Choroid plexus epithelial cell (primary cell): ENCODE data around the gene CNTFR.

Experiments
- DNase-seq: peaks from one replicate; pipeline ENCODE4 v3.0.0-alpha.2; 2010; ENCODE audit warnings: low read depth
- H3K4me3 ChIP-seq: 2 replicates; pipeline ENCODE4 v1.5.1; 2011; ENCODE audit warnings: low read depth, mild to moderate bottlenecking, control low read depth, low read length, moderate library complexity
- TF ChIP-seq, protein P1 (sequence below): conservative IDR thresholded peaks from 2 replicates; pipeline ENCODE4 v1.5.1; 2011; ENCODE audit warnings: low read depth, mild to moderate bottlenecking, control low read depth, inconsistent platforms, low read length, moderate library complexity

The CNTFR gene

DNA sequence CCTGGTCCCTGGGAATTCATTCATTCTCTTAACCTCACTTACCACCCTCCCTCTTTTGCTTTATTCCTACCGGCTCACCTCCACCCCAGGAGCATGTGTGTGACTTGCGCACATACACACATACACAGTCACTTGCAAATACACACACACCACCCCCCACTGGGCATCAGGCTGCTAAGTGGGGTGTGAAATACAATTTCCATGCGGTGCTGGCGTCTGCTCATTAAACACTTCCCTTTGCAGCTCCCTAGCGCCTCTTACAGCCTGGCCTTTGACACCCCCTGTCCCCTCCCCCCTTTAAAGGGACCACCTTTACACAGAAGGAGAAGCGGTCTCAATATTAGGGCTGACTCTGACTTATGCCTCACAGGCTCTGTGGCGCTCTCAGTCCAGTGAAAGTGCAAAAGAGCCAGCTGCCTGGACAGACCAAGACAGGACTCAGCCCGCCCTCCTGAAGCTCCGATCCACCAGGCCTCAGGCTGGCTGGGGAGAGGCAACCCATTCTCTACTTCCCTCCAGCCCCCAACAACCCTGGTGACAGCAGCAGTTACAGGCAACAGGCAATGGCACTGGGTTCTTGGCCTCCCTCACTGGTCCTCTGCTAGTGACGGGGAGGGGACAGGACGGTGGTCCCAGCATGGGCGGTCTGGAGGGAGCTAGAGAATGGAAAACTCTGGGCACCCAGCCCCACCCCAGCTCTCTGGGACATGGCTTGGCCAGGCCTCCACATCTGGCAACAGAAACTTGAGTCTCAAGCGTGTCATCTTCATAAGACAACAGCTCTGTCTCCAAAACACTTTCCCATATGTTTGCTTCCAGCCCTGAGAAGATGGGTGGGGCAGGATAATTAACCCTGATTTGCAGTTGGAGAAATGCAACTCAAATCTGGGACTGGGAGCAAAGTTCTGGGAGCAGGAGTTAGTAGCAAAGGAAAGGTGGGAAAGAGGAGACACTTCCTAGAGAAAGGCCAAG lies 78.7 kb downstream of the CNTFR start:
- no peak for DNase-seq
- H3K4me3 ChIP-seq, result no peak overlapping the region
- TF ChIP-seq, protein P1, sequence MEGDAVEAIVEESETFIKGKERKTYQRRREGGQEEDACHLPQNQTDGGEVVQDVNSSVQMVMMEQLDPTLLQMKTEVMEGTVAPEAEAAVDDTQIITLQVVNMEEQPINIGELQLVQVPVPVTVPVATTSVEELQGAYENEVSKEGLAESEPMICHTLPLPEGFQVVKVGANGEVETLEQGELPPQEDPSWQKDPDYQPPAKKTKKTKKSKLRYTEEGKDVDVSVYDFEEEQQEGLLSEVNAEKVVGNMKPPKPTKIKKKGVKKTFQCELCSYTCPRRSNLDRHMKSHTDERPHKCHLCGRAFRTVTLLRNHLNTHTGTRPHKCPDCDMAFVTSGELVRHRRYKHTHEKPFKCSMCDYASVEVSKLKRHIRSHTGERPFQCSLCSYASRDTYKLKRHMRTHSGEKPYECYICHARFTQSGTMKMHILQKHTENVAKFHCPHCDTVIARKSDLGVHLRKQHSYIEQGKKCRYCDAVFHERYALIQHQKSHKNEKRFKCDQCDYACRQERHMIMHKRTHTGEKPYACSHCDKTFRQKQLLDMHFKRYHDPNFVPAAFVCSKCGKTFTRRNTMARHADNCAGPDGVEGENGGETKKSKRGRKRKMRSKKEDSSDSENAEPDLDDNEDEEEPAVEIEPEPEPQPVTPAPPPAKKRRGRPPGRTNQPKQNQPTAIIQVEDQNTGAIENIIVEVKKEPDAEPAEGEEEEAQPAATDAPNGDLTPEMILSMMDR, result no peak

DNA sequence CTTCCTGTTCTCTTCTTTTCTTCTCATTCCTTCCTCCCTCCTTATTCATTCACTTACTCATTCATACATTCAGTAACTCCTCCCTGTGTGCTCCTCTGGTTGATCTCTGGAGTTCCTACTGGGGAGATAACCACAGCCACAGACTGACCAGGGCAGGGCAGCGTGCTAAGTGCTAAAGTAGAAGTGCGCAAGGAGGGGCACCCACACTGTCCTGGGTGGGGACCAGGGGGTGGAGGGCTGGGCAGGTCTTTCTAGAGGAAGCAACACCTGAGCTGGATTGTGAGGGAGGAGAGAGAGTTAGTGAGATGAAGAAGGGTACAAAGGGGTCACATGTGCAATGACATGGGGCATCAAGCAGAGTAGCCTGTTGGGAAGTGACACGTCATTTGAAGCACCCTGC lies 80.6 kb downstream of the CNTFR start:
- H3K4me3 ChIP-seq, result no peak overlapping the region
- TF ChIP-seq, protein P1, result no peak
- no peak for DNase-seq

DNA sequence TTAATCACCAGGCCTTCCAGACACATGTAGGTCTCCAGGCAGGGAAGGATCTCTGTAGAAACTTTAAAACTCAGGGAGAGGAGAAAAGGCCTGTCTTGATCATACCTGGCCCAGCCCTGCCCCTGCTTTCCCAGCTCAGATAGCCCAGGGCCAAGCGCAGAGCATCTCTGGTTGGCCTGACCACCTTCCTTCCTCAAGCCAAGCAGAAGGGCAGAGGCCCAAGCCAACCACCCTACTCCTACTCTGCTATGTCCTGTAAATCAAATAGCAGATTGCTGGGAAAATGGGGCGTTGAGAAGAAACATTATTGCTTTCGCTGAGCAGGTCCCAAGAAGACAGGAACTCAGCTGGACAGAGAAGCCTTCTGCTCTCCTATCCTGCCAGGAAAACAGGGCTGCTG lies 81.1 kb downstream of the CNTFR start:
- TF ChIP-seq, protein P1, result no peak

DNA sequence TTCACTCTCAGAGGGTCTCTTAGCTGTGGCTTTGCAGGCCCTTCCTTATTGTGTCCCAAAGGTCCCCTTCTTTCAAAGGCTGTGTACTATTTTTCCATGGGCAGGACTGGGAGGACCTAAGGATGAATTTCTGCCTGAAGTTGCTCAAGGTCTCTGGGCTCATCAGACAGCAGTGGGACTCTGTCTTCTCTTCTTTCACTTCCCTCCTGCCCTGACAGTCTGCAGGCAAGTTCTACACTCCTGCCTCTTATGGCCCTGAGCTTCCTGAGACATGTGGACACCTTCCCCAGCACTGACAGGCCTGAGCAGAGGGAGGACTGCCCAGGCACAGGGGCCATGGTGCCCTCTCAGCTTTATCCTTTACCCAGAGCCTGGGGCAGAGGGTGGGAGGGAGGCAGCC lies 81.6 kb downstream of the CNTFR start:
- DNase-seq, result no peak
- H3K4me3 ChIP-seq, result no peak overlapping the region

More for the DNA sequence above, 81.1 kb downstream of the CNTFR start:
- no peak for DNase-seq
- H3K4me3 ChIP-seq, result no peak overlapping the region

DNA sequence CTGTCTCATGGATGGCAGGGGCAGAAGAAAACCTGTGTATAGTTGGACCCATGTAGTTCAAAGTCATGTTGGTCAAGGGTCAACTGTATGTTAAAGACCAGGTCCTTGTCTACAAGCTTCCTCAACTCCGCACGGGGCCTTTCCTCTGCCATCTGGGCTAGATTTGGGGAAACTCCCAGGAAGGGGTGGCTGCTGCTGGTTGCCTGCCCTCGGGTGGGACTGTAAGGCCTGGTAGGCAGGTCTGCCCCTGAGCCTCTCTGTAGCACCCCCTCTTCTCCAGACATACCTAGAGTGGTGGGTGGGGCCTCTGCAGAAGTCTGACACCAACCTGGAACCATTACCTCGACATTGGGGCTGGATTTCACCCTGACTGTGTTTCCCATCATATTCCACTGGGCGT lies 82.0 kb downstream of the CNTFR start:
- DNase-seq, result no peak
- TF ChIP-seq, protein P1, result no peak
- H3K4me3 ChIP-seq, result no peak overlapping the region

More for the DNA sequence above, 81.6 kb downstream of the CNTFR start:
- TF ChIP-seq, protein P1, result no peak

DNA sequence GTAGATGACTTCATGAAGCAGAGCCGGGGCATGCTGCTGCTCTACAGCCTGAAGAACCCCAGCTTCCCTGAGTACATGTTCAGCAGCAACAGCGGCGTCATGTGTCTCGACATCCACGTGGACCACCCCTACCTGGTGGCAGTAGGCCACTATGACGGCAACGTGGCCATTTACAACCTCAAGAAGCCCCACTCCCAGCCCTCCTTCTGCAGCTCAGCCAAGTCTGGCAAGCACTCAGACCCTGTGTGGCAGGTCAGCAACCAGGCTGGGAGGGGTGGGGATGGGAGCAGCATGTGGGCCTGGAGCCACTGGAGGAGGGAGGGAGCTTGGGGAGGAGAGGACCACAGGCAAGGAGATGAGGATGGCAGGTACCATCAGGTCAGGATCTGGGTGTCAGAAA lies 82.9 kb downstream of the CNTFR start:
- TF ChIP-seq, protein P1, result no peak
- no peak for DNase-seq
- H3K4me3 ChIP-seq, result no peak overlapping the region
